GM18505 (cell line): Measurements from ENCODE around the gene SERP1.

Source experiments
- ATAC-seq: cut with Tn5 transposase; IDR thresholded peaks from one replicate; pipeline ENCODE4 v1.9.1; 2021; ENCODE audit not compliant: unreplicated experiment
- POLR2A ChIP-seq: IDR thresholded peaks from 4 replicates; pipeline ENCODE4 v1.6.1; 2011; ENCODE audit warnings: borderline replicate concordance; ENCODE audit not compliant: insufficient read depth, insufficient read length; ENCODE audit errors: extremely low read depth

Gene SERP1

DNA sequence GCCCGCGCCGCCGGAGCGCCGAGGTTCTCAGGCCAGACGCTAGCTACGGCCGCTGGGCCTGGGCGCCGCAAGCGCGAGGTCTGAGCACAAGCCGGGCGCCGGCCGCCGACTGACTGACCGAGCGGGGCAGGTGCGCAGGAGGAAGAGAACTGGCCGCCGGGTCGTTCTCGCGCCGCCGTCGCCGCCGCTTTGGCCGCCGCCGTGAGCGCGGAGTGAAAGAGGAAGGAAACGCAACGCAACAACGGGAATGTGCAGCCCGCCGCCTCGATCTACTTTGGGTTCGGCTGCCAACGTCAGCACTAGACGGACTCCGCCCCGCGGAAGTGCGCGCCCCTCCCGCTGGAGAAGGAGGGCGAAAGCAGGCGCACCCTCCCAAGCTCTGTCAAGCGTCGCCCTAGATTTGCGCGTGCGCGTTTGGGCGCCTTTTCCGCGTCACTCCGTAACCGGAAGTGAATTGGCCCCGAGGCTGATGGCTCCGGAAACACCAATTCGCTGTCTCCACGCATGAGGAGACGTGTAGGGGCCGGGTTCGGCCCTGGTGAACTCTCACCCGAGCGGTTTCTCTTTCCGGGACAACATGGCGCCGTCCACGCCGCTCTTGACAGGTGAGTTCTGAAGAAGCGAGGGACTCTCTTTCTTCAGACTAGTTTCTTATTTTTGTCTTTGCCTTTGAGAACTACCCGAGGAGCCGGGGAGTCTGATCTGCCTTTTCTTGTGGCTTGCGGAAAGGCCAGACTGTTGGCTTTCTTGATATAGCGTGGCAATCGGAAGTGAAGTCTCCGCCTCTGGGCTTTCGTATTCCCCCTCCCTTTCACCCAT lies at the start of gene SERP1, which contains the start of gene EIF2A:
Gene SERP1 (minus strand): TSS at position 271 of the 819 bp plus-strand sequence. CDS start 361 bp downstream, outside the sequence.
Gene EIF2A (plus strand): TSS at position 562 of the 819 bp plus-strand sequence. CDS start 16 bp downstream, at position 578.
- peak; percentile 97 for TF ChIP-seq POLR2A
- ATAC-seq = peak; percentile 90

DNA sequence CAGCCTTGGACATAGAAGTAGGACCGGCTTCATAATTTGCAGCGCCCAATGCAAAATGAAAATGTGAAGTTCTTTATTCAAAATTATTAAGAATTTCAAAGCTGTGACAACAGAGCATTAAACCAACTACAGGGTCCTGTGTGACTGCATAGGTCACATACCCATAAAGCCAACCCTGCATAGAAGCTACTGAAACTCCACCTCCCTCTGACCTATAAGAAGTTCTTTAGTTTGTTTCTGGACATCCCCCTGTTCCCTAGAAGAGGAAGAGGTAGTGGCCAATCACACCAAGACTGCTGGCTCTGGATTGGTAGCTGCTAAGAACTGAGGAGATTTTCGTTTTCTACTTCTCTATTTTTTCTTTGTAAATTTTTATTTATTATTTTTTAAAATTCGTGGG lies 47.9 kb upstream of the SERP1 start:
- no peak for TF ChIP-seq POLR2A
- no peak for ATAC-seq

DNA sequence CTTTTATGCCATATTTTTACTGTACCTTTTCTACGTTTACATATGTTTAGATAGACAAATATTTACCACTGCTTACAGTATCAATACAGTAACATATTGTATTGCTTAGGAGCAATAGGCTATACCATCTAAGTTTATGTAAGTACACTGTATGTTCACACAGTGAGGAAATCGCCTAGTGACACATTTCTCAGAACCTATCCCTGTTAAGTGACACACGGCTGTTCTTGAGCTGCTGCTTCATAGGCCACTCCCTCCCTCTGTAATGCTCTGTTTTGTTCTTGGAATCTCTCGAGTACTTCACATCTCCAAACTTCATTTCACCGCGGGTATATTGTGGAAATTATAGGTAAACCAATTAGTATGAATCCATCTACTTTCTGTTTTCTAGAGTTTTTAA lies 43.5 kb upstream of the SERP1 start:
- no peak for ATAC-seq
- no peak for TF ChIP-seq POLR2A

DNA sequence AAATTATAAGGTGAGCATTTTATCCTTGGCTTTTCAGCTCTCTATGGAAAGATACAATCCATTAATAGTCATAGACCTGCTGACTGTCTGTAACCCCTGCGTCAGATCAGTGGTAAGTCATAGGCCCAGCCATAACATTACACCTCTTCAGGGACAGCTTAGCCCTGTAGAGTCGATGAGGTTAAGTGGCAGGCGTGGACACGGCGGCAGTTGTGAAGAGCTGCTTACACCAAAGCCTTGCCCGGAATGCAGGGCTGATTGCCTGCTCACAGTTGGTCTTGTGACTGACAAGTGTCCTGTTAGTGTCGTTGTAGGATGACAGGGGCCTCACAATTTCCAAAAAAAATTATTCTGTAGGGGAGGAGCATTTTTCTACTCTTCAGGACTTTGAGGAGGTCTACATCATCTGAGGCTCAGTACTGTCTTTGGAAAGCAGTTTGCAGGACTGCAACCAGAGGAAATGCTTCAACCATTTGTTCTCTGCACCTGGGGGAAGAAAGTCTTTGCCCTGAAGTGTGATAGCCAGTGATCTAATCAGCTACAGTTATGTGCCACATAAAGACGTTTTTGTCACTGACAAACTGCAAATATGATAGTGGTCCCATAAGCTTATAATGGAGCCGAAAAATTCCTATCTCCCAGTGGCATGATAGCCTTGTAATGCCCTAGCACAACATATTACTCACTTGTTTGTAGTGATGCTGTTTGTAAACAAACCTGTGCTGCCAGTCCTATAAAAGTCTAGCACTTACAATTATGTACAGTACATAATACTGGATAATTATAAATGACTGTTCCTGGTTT lies 41.9 kb upstream of the SERP1 start:
- TF ChIP-seq POLR2A = no peak
- no peak for ATAC-seq

DNA sequence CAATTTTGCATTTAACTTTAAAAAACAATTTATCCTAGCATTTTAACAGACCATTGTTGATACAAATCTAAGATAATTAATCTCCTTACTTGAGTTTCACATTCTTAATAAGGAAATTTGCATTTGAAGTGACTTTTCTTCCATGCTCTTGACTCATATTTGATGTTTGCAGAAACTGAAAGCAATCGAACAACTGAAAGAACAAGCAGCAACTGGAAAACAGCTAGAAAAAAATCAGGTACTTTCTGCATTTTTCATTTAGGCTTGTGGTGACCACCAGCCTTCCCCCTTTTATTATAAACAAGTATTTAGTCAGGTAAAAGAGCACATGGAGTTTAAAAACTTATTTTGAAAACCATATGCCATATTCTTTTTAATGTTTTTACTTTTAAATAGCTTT lies 36.7 kb upstream of the SERP1 start:
- ATAC-seq = peak; percentile 42

DNA sequence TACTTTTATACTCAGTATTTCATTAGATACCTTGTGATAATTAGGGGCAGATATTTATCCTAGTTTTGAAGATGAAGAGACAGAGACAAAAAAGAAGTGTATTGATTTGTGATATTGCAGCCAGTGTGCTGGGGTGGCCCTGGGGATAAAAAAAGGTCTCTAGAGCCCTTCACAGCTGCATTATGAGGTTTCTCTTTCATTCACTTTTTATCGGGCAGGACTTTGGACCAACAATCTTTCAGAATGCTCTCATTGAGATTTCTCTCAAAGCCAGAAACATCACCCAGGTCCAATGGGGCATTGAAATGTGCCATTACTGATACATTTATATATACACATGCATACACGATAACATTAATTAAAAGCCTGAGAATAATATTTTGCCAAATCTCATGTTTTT lies 36.3 kb upstream of the SERP1 start:
- TF ChIP-seq POLR2A = no peak
- peak; percentile 64 for ATAC-seq

More for the DNA sequence above, 36.7 kb upstream of the SERP1 start:
- no peak for TF ChIP-seq POLR2A

DNA sequence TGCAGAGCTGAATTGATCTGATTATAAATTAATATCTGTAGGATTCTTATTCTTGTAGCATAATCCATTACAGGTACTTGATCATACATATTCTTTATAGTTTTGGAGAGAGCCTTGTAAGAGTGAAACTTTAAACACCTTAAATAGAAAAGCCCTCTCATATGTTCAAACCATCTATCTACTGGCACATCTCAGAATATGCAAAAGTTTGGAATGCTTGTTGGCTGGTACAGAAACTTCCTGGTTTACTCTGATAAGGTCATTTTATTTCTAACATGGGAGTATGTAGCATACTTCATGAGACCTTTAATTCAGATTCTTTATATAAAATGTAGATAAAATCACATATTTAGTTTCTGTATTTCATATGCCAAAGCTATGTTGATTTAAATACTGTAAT lies 34.9 kb upstream of the SERP1 start:
- no peak for ATAC-seq
- no peak for TF ChIP-seq POLR2A

DNA sequence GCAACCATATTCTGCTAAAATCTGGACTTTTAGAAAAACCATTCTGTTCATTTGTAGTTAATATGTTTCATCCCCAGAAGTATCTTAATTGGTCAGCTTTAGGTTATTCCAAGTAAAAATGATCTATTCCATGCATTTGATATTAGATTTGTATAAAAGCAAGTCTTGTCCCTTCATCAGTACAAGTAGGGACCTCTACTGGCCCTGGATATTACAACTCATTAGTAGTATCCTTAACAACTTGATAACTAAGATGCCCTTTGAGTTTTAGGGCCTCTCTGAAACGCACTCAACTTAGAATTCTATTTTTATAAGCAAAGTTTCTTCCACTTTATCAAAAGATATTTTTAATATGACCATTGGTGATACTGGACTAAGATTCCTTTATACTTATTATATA lies 31.6 kb upstream of the SERP1 start:
- ATAC-seq = no peak
- TF ChIP-seq POLR2A = no peak

DNA sequence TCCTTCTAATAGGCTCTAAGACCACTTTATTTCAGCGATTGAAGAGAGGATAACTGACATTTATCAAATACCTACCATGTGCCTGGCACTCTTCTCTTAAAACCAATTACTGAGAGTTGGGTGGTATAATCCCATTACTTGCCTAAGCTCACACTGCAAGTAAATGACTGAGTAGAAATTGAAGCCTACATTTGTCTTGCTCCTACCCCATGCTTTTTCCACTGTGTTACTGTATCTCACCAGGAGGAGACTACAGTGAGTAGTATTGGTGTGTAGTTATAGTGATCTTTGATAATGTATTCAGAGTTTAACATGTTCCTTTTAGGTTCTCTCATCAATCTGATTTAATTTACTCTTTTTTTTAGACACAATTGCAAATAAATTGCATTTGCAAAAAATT lies 21.0 kb upstream of the SERP1 start:
- no peak for ATAC-seq
- TF ChIP-seq POLR2A = no peak

DNA sequence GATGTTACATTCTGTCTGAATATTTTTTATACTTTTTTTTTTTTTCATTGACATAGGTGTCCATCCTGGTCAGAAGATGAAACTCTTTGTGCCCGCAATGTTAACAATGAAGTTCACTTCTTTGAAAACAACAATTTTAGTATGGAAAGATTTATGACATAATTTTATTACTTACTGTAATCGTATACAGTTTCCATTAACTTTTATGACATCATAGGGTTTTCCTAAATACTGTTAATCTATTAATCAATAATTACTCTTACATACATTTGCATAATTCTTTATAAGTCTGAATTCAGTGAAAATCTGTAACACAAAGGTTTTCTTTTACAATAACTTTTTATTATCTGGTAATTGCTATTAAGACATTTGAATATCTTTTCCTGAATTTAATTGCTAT lies 17.9 kb upstream of the SERP1 start:
- TF ChIP-seq POLR2A = no peak
- no peak for ATAC-seq

DNA sequence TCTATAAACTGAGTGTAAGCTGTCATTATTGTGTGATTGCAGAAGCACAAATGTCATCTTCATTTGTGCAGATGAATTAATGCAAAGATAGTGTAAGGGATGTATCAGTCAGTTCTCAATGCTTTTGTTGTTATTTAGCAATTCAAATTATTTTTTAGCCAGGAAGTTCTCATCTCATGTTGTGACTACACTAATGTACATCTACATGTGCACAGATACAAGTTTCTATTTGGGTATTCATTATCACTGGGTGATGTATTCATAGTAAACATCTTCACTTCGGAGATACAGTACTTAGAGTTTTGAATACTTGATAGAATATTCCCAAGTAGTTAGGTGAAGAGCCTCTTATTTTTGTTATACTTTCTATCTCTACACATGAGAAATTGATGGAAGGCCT lies 11.4 kb upstream of the SERP1 start:
- TF ChIP-seq POLR2A = no peak
- no peak for ATAC-seq

DNA sequence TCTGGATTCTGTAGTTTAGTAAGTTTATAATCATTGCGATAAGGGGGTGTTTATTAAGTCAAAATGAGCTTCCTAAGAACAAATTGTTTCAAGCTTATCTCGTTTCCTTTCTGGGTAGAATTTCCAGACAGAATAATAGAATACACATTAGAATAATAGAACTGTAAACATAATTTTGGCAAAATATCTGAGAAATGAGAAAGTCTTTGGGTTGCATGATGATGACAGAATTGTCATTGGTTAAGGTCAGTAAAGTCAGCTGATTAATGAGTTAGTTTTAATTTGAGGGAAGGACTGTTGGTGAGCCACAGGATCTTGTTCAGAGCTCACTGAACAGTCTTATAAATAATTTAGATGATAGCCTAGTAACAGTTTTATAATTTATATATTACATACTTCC lies 10.5 kb upstream of the SERP1 start:
- TF ChIP-seq POLR2A = no peak
- ATAC-seq = no peak

DNA sequence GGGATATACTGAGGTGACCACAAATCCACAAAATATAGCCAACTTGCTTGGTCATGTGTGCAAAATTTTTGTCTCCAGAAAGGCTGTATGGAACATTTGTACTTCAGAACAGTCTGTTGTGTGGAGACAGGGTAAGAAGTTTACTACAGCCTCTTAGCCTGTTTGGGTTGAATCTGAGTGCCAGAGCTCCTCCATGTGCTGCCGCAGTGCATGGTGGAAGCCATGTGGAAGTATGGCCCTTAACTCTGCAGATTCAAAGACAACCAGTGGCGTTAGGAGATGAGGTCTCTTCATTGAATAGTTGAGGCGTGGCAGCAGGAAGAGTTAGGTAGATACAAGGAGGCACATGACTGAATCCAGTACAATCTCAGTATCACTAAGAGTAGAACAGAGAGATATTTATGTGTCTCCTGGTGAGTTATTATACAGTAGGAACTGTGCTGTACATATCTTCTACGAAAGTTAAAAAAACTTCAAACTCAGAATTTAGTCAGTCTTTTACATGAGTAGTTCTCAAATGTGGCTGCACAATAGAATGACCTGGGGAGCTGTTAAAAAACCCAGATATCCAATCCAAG lies 9.7 kb upstream of the SERP1 start:
- no peak for ATAC-seq
- TF ChIP-seq POLR2A = no peak
